ENCODE data around the gene ELAVL4. TPM values are rescaled to one million over a fixed set of nuclear protein-coding genes. Genes with fewer than 3 reads are reported as not detected.

Gene ELAVL4
- total and polyA plus RNA-seq, 2 of the 8 experiments (the other 6 are each of a cell fraction or from before 2014, with no cell fraction given) = 0.21 to 0.89 TPM

DNA sequence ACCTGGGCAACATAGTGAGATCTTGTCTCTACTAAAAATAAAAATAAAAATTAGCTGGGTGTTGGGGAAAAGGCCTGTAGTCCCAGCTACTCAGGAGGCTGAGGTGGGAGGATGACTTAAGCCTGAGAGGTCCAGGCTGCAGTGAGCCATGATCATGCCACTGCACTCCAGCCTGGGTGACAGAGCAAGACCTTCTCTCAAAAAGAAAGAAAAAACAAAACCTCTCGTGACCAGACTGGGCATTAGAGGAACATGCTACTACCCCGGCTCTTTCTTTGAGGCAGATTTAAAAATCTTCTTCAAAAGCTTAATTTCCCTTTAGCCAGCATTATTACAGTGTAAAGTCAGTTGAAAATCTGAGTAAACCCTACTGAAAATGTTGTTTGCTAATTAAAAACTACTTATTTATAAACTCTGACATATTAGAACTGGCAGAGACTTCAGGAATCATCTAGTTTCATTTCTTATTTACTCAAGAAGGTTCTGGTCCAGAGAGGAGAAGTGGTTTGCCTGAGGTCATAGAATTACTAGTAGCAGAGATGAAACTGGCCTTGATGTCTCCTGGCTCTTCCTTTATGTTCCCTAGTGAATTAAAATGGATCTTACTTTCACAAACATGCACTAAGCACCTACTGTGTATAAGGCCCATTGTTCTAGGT is 11.6 kb upstream of the ELAVL4 start (continued):
- TF ChIP-seq RXRA (IDR thresholded peaks at IDR 0.05; ENCODE audit: insufficient read depth, low read depth, low read length) = no peak
- TF ChIP-seq RAD21 (IDR thresholded peaks at IDR 0.05 in 1 of 2, conservative IDR thresholded peaks at IDR 0.05 in 1 of 2; ENCODE audit: low read depth in 2 of 2, low read length in 2 of 2) = no peak
- TF ChIP-seq RNF2 (IDR thresholded peaks at IDR 0.05; ENCODE audit: borderline replicate concordance, low read depth, low read length, missing control alignments, poor library complexity, severe bottlenecking) = no peak
- no peak for TF ChIP-seq PHF8 (conservative IDR thresholded peaks at IDR 0.05; ENCODE audit: low read depth, low read length)
- TF ChIP-seq, protein P1, sequence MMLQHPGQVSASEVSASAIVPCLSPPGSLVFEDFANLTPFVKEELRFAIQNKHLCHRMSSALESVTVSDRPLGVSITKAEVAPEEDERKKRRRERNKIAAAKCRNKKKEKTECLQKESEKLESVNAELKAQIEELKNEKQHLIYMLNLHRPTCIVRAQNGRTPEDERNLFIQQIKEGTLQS (IDR thresholded peaks at IDR 0.05; ENCODE audit: insufficient read depth, low read depth, low read length) = no peak
- TF ChIP-seq BACH1 (IDR thresholded peaks at IDR 0.05; ENCODE audit: low read length) = no peak
- no peak for TF ChIP-seq JUND (IDR thresholded peaks at IDR 0.05; ENCODE audit: low read length)
- TF ChIP-seq TCF12 (IDR thresholded peaks at IDR 0.05; ENCODE audit: low read depth, low read length) = no peak
- TF ChIP-seq, protein P2, sequence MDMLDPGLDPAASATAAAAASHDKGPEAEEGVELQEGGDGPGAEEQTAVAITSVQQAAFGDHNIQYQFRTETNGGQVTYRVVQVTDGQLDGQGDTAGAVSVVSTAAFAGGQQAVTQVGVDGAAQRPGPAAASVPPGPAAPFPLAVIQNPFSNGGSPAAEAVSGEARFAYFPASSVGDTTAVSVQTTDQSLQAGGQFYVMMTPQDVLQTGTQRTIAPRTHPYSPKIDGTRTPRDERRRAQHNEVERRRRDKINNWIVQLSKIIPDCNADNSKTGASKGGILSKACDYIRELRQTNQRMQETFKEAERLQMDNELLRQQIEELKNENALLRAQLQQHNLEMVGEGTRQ (IDR thresholded peaks at IDR 0.05; ENCODE audit: low read length) = no peak
